BLaER1 treated with 17β-estradiol and CSF1 and Interleukin-3, amounts not matched to agents 10 nM and 100 nM (cell line): Measurements from ENCODE around the gene FAM193A.
A peak's percentile ranks its signal among the peaks of the same experiment; 100 is the strongest.

Source experiments
- H3K27ac ChIP-seq, 11 experiments: shearing (Covaris generic); formaldehyde crosslinking; 2 replicates each; pipeline ENCODE4 v1.8.1; 2022
- H3K27me3 ChIP-seq, 11 experiments: shearing (Covaris generic); formaldehyde crosslinking; 2 replicates each; pipeline ENCODE4 v1.8.1; 2022
- H3K36me3 ChIP-seq, 11 experiments: shearing (Covaris generic); formaldehyde crosslinking; 2 replicates each; pipeline ENCODE4 v1.8.1; 2022
- H3K4me1 ChIP-seq, 10 experiments: shearing (Covaris generic); formaldehyde crosslinking; 2 replicates each; pipeline ENCODE4 v1.8.1; 2022
- H3K4me2 ChIP-seq, 11 experiments: shearing (Covaris generic); formaldehyde crosslinking; 2 replicates each; pipeline ENCODE4 v1.8.1; 2022
- H3K4me3 ChIP-seq, 10 experiments: shearing (Covaris generic); formaldehyde crosslinking; 2 replicates each; pipeline ENCODE4 v1.8.1; 2022
- H3K9ac ChIP-seq, 11 experiments: shearing (Covaris generic); formaldehyde crosslinking; 2 replicates each; pipeline ENCODE4 v1.8.1; 2022
- H3K9me3 ChIP-seq, 11 experiments: shearing (Covaris generic); formaldehyde crosslinking; replicated peaks in 1 of 11; 2 replicates each; pipeline ENCODE4 v1.8.1; 2022
- H4K20me1 ChIP-seq, 11 experiments: shearing (Covaris generic); formaldehyde crosslinking; 2 replicates each; pipeline ENCODE4 v1.8.1; 2022
- Cebpa-rat ChIP-seq, 11 experiments: shearing (Covaris generic); IDR thresholded peaks; 2 replicates each; pipeline ENCODE4 v1.8.1; 2022

FAM193A gene

DNA sequence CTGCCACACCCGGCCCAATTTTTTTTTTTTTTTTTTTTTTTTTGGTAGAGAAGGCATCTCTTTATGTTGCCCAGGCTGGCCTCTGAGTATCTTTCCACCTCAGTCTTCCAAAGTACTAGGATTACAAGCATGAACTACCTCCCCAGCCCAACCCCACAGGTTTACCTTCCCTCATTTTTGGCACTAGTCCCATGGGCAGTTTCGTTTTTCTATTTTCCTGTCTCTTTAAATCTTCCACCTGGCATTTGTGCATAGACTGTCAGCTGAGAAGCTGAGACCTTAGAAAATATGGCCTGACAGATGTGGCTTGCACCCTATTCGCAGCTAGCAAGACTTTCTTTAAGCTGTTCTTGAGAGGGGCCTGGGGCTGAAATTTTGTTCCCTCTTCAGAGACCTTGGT, 191.8 kb downstream of the FAM193A start:
- Histone ChIP-seq H3K4me2 (no peak overlapping the region), H3K4me3 (no peak overlapping the region), H3K27me3 (no peaks in the 10 kb centered on the region), H3K9me3 (no peaks in the 10 kb centered on the region), H3K4me1 (peaks cover 0 to 3% (median 0%) of the 10 kb centered on the region in 10 experiments; a peak in 2 of 20 replicates), H4K20me1 (peaks cover 0 to 34% (median 12%) of the 10 kb centered on the region in 11 experiments; a peak in 11 of 22 replicates), H3K27ac (no peak overlapping the region), H3K9ac (no peak overlapping the region), H3K36me3 (peaks cover 68 to 98% (median 84%) of the 10 kb centered on the region in 11 experiments)
- no peak for TF ChIP-seq Cebpa-rat (IDR thresholded peaks at IDR 0.05)

DNA sequence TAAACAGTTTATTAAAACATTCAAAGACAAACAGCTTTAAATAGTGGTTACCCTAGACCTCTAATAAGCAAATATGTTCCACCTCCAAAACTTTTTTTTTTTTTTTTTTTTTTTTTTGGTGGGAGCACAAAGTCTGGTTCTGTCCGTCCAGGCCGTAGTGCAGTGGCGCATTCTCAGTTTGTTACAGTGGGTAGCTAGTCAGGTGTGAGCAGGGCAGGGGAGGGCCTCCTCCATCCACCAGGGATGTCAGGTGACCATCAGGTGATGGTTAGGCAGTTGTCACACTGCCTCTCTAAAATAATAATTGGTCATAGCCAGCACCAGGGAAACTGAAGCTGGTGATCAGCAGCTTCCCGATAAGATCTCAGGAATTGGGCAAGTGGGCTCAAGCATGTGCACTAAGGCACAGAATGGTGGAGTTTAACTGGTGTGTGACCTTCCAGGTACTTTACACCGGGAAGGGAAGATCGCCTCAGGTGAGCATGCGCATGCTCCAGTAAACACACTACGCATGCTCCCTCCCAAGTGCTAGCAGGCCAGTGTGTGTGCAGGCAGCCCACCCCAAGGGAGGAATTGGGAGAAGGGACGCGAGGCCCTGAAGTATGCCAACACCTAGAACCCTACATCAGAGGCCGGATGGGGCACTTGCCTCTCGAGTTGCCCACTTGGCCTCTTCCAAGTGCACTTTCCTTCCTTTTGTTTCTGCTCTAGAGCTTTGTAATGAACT, 192.5 kb downstream of the FAM193A start:
- no peak overlapping the region for H3K9ac ChIP-seq
- H3K4me3 ChIP-seq = no peak overlapping the region
- H3K4me2 ChIP-seq = no peak overlapping the region
- H3K4me1 ChIP-seq = peaks cover 0 to 10% (median 0%) of the 10 kb centered on the region in 10 experiments; a peak in 6 of 20 replicates
- no peak overlapping the region for H3K27ac ChIP-seq
- no peaks in the 10 kb centered on the region for H3K9me3 ChIP-seq
- H4K20me1 ChIP-seq = peaks cover 0 to 37% (median 18%) of the 10 kb centered on the region in 11 experiments; a peak in 11 of 22 replicates
- H3K27me3 ChIP-seq = no peaks in the 10 kb centered on the region
- no peak for TF ChIP-seq Cebpa-rat (IDR thresholded peaks at IDR 0.05)
- H3K36me3 ChIP-seq = peaks cover 76 to 99% (median 91%) of the 10 kb centered on the region in 11 experiments

DNA sequence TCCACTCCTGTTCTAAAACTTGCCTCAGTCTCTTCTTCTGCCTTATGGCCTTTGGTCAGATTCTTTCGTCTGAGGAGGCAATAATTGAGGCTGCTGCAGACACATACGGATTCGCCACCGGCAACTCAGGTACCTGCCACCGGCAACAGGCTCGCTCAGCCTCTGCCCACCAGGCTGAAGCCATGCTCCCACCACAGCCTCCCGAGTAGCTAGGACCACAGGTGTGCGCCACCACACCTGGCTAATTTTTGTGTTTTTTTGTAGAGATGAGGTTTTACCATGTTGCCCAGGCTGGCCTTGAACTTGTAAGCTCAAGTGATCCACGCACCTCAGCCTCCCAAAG, 193.1 kb downstream of the FAM193A start:
- Histone ChIP-seq H3K4me1 (peaks cover 0 to 15% (median 4%) of the 10 kb centered on the region in 10 experiments; a peak in 9 of 20 replicates), H3K36me3 (peaks cover 76 to 100% (median 92%) of the 10 kb centered on the region in 11 experiments), H3K4me3 (no peak overlapping the region), H3K4me2 (no peak overlapping the region), H3K9me3 (no peaks in the 10 kb centered on the region), H3K9ac (no peak overlapping the region), H3K27ac (no peak overlapping the region), H3K27me3 (no peaks in the 10 kb centered on the region), H4K20me1 (peaks cover 0 to 40% (median 18%) of the 10 kb centered on the region in 11 experiments; a peak in 11 of 22 replicates)
- no peak for TF ChIP-seq Cebpa-rat (IDR thresholded peaks at IDR 0.05)

DNA sequence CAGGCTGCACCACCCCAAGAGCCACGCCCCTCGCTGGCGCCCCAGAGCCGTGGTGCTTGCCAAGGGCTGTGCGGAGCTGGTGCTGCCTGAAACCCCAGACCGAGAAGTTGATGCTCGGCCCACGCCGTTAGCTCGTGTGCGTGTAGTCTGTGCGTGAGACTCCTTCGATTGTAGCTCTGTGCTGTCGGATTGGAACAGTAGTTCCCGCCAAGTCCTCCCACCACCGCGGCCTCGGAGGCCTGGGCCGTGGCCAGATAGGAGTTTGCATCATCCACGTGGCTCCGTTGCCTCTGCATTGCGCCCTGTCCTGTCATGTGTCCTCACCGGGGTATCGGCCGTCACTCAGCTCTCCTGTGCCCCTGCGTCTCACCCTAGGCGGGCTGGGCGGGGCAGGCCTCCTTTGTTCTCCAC, 195.5 kb downstream of the FAM193A start:
- H4K20me1 ChIP-seq = peaks cover 0 to 41% (median 14%) of the 10 kb centered on the region in 11 experiments; a peak in 11 of 22 replicates
- H3K27ac ChIP-seq = no peak overlapping the region
- peaks cover 13 to 21% (median 19%) of the 10 kb centered on the region in 11 experiments for H3K9me3 ChIP-seq
- H3K4me1 ChIP-seq = peaks cover 0 to 23% (median 7%) of the 10 kb centered on the region in 10 experiments; a peak in 9 of 20 replicates
- H3K4me3 ChIP-seq = no peak overlapping the region
- H3K4me2 ChIP-seq = no peak overlapping the region
- peaks cover 67 to 99% (median 87%) of the 10 kb centered on the region in 11 experiments for H3K36me3 ChIP-seq
- no peaks in the 10 kb centered on the region for H3K27me3 ChIP-seq
- TF ChIP-seq Cebpa-rat (IDR thresholded peaks at IDR 0.05) = no peak
- no peak overlapping the region for H3K9ac ChIP-seq

DNA sequence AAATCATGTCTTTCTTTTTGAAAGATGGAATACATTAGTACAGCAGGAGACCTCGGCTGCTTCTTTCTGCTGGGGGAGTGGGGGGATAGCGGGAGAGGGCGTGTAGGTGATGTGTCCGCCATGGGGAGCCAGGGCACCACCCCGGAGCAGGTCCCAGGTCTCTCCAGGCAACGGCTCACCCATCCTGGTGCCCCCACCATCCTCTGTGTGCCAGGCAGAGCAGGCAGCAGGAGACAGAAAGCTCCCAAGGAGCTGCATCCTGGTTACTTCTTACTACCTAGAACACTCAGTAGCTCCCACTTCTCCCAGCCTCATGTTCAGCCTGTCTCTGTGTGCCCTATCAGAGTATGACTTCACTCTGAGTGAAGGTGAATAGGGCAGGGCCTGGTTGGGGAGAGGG, 196.1 kb downstream of the FAM193A start:
- Histone ChIP-seq H3K9ac (no peak overlapping the region), H3K4me2 (no peak overlapping the region), H3K9me3 (peaks cover 13 to 24% (median 22%) of the 10 kb centered on the region in 11 experiments), H3K27ac (no peak overlapping the region), H3K4me1 (peaks cover 0 to 23% (median 7%) of the 10 kb centered on the region in 10 experiments; a peak in 9 of 20 replicates), H3K27me3 (no peaks in the 10 kb centered on the region), H3K4me3 (no peak overlapping the region), H3K36me3 (peaks cover 61 to 93% (median 81%) of the 10 kb centered on the region in 11 experiments), H4K20me1 (peaks cover 0 to 41% (median 14%) of the 10 kb centered on the region in 11 experiments; a peak in 11 of 22 replicates)
- no peak for TF ChIP-seq Cebpa-rat (IDR thresholded peaks at IDR 0.05)

DNA sequence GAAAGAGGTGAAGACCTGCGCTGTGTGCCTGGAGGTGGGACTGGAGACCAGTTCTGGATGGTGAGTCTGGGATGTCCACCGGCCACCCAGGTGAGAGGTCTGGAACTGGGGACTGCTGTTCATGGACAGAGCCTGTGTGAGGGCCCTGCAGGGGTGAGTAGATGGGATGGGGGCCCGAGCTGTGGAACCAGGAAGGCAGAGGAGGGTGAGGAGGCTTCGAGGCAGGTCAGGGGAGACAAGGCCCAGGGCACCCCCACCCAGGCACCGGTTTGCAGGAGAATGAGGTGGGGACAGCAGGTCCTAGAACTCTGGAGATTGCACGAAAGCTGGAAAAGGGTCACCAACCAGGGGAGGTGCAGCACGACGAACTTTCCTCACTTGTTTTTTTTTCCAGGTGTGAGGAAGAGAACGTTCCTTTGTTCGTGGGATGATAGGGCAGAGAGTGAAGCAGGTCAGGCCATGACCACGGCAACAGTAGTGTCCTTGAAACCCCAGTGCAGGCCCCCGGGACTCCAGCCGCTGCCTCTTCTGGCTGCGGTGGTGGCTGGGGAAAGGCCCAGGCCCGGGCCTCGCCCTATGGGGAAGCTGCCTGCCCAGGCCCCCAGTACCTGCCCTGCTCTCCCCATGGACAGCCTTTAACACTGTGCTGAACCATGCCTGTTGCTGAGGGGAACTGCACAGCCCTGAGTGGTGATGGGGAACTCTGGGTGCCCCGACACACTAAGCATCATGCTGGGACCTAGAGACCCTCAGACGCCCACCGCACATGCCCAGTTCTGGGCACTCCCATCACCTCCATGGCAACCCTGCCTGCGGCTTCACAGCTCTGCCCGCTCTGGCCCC, 196.8 kb downstream of the FAM193A start:
- Histone ChIP-seq H4K20me1 (peaks cover 0 to 40% (median 14%) of the 10 kb centered on the region in 11 experiments; a peak in 11 of 22 replicates), H3K9ac (no peak overlapping the region), H3K9me3 (peaks cover 13 to 24% (median 22%) of the 10 kb centered on the region in 11 experiments), H3K36me3 (peaks cover 54 to 86% (median 79%) of the 10 kb centered on the region in 11 experiments), H3K27me3 (no peaks in the 10 kb centered on the region), H3K27ac (no peak overlapping the region), H3K4me3 (no peak overlapping the region), H3K4me1 (peaks cover 0 to 23% (median 7%) of the 10 kb centered on the region in 10 experiments; a peak in 9 of 20 replicates), H3K4me2 (peak overlapping the region in 3 of 11 experiments; percentile 27 to 67 (median 40); a peak in 1 of 22 replicates)
- TF ChIP-seq Cebpa-rat (IDR thresholded peaks at IDR 0.05) = no peak

DNA sequence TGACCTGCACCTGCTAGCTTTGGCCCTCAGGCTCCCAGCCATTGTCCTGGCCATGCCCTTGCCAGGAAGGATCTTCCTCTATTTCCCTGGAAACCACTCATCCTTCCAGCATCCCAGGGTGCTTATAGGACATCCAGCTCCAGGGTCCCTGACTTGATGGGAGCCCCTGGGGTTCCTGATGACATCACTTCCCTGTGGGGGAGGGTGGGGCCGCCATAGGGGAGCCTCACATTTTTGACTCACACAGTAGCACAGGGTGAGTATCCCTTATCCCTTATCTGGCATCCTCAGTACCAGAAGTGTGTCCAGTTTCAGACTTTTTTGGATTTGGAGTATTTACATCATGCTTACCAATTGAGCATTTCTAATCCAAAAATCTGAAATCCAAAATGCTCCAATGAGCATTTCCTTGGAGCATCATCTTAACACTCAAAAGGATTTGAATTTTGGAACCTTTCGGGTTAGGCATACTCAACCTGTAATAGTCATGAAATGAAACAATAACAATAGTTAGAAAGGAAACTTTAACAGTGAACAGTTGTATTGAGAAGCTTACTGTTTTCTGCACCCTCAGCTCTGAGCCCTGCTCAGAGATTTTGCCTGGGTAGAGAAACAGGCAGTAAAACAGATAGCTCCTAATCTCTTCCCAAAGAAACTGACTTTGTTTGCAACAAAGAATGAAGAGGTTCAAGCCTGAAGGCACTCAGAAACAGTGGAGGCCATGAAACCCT, 197.6 kb downstream of the FAM193A start:
- Histone ChIP-seq H3K27me3 (no peaks in the 10 kb centered on the region), H3K4me3 (no peak overlapping the region), H3K27ac (no peak overlapping the region), H3K4me1 (peaks cover 0 to 23% (median 7%) of the 10 kb centered on the region in 10 experiments; a peak in 9 of 20 replicates), H3K36me3 (peaks cover 47 to 79% (median 72%) of the 10 kb centered on the region in 11 experiments), H3K4me2 (peak overlapping the region in 5 of 11 experiments; percentile 35 to 67 (median 43); a peak in 10 of 22 replicates), H3K9ac (no peak overlapping the region), H3K9me3 (peaks cover 13 to 24% (median 22%) of the 10 kb centered on the region in 11 experiments), H4K20me1 (peaks cover 0 to 35% (median 14%) of the 10 kb centered on the region in 11 experiments; a peak in 10 of 22 replicates)
- no peak for TF ChIP-seq Cebpa-rat (IDR thresholded peaks at IDR 0.05)

DNA sequence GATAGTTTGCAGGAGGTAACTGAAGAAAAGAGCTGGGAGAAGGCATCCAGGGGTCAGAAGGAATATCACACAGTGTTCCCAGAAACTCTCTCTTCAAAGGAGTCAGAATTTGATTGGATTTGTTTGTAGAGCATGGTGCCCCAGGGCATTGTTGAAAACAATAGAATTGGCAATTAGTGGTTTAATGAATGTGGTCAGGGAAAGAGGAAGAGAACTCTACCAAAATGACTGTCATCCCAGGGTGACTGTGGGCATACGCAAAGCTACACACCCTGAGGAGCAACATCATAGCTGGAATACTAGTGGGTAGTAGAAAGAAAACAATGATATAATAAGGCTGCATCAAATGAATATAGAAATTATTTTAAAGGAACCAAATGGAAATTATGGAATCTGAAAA, 198.2 kb downstream of the FAM193A start:
- H4K20me1 ChIP-seq = peaks cover 0 to 30% (median 14%) of the 10 kb centered on the region in 11 experiments; a peak in 10 of 22 replicates
- H3K9me3 ChIP-seq = peaks cover 13 to 24% (median 22%) of the 10 kb centered on the region in 11 experiments
- no peak overlapping the region for H3K27ac ChIP-seq
- no peak overlapping the region for H3K9ac ChIP-seq
- H3K4me1 ChIP-seq = peaks cover 0 to 23% (median 7%) of the 10 kb centered on the region in 10 experiments; a peak in 9 of 20 replicates
- no peaks in the 10 kb centered on the region for H3K27me3 ChIP-seq
- peaks cover 41 to 73% (median 66%) of the 10 kb centered on the region in 11 experiments for H3K36me3 ChIP-seq
- no peak for TF ChIP-seq Cebpa-rat (IDR thresholded peaks at IDR 0.05)
- H3K4me3 ChIP-seq = no peak overlapping the region
- peak overlapping the region in 5 of 11 experiments; percentile 35 to 67 (median 43); a peak in 10 of 22 replicates for H3K4me2 ChIP-seq
